ENCODE measurements around the gene IKZF1.

Gene IKZF1

DNA sequence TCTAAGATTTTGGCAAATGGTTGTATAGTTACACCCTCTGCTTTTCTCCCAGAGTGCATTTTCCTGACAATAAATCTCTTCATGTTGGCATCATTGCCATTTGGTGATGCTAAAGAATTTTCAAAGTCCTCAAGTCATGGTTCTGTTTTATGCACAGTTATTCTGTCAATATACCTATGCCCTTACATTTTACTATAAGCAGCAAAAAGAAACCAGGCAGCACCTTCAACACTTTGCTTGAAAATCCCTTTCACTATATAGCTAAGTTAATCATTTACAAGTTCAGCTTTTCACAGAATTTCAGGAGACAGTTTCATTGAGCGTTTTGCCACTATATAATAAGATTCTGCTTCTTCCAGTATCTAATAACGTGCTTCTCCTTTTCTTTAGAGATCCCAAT lies 123.0 kb downstream of the IKZF1 start:
- H3K36me3 ChIP-seq (replicated peaks; ENCODE audit: low read depth, low read length), result no peaks in the 10 kb centered on the region
- no peak overlapping the region for H3K27ac ChIP-seq (ENCODE audit: low read length)
- H2AFZ ChIP-seq (ENCODE audit: low read depth, low read length), result no peak overlapping the region
- H4K20me1 ChIP-seq (ENCODE audit: insufficient read depth, low read length), result no peaks in the 10 kb centered on the region
- peaks cover 5% of the 10 kb centered on the region; the same call in 1 of the 2 replicates for H3K4me1 ChIP-seq (ENCODE audit: low read length)
- no peaks in the 10 kb centered on the region for H3K27me3 ChIP-seq (ENCODE audit: low read depth, low read length)
- H3K79me2 ChIP-seq (ENCODE audit: low read length), result no peaks in the 10 kb centered on the region
- no peak overlapping the region for H3K4me2 ChIP-seq (ENCODE audit: low read length)
- H3K9me3 ChIP-seq (ENCODE audit: insufficient read depth, low read length), result no peaks in the 10 kb centered on the region
- H3K4me3 ChIP-seq (ENCODE audit: low read length), result no peak overlapping the region
- H3K9ac ChIP-seq (ENCODE audit: low read length), result no peak overlapping the region
- TF ChIP-seq EZH2phosphoT487 (IDR thresholded peaks at IDR 0.05; ENCODE audit: low read depth), result no peak
- TF ChIP-seq, protein P1, sequence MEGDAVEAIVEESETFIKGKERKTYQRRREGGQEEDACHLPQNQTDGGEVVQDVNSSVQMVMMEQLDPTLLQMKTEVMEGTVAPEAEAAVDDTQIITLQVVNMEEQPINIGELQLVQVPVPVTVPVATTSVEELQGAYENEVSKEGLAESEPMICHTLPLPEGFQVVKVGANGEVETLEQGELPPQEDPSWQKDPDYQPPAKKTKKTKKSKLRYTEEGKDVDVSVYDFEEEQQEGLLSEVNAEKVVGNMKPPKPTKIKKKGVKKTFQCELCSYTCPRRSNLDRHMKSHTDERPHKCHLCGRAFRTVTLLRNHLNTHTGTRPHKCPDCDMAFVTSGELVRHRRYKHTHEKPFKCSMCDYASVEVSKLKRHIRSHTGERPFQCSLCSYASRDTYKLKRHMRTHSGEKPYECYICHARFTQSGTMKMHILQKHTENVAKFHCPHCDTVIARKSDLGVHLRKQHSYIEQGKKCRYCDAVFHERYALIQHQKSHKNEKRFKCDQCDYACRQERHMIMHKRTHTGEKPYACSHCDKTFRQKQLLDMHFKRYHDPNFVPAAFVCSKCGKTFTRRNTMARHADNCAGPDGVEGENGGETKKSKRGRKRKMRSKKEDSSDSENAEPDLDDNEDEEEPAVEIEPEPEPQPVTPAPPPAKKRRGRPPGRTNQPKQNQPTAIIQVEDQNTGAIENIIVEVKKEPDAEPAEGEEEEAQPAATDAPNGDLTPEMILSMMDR (IDR thresholded peaks at IDR 0.05; ENCODE audit: low read depth, low read length), result no peak

DNA sequence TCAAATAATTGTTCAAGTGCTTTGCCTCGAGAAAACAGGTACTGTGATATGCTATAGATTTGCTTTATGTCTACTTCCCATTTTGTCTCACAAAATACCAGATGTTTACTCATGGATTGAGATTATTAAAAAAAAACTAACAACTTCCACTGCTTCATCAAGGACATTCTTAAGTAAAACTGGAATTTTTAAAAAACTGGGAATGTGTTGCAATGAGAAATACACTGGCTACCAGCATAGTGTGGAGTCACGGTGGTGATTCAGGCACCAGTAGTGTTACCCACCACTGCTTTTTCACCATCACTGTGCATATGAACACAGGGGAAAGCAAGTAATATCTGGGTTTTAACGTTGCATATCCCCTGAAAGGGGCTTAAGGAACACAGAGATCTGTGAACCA lies 124.4 kb downstream of the IKZF1 start:
- H3K9ac ChIP-seq (ENCODE audit: low read length), result no peak overlapping the region
- H4K20me1 ChIP-seq (ENCODE audit: insufficient read depth, low read length), result no peaks in the 10 kb centered on the region
- no peak overlapping the region for H2AFZ ChIP-seq (ENCODE audit: low read depth, low read length)
- H3K27me3 ChIP-seq (ENCODE audit: low read depth, low read length), result no peaks in the 10 kb centered on the region
- H3K36me3 ChIP-seq (replicated peaks; ENCODE audit: low read depth, low read length), result no peaks in the 10 kb centered on the region
- peaks cover 1% of the 10 kb centered on the region; the same call in 1 of the 2 replicates for H3K4me1 ChIP-seq (ENCODE audit: low read length)
- no peak overlapping the region for H3K4me2 ChIP-seq (ENCODE audit: low read length)
- no peak overlapping the region for H3K27ac ChIP-seq (ENCODE audit: low read length)
- no peak for TF ChIP-seq EZH2phosphoT487 (IDR thresholded peaks at IDR 0.05; ENCODE audit: low read depth)
- TF ChIP-seq, protein P1 (IDR thresholded peaks at IDR 0.05; ENCODE audit: low read depth, low read length), result no peak
- no peaks in the 10 kb centered on the region for H3K9me3 ChIP-seq (ENCODE audit: insufficient read depth, low read length)
- H3K4me3 ChIP-seq (ENCODE audit: low read length), result no peak overlapping the region
- H3K79me2 ChIP-seq (ENCODE audit: low read length), result no peaks in the 10 kb centered on the region

DNA sequence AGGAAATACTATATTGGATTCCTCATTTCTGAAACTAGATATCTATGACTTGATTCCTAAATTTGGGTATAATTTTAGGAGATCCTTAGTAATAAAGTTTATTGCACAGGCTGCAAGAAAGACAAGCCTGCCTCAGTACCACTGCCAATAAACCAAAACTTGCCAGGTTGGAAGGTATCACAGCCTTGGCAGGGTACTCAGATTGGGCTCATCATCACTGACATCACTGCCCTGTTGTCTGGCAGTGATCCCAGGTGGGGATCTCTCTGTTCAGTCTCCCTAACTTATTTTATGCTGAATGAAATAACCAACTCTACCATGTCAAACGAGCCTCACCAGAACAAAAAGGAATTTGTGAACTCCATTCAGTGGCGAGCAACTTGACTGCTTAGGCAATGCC lies 126.8 kb downstream of the IKZF1 start:
- Histone ChIP-seq H4K20me1 (ENCODE audit: insufficient read depth, low read length) (no peaks in the 10 kb centered on the region), H3K4me1 (ENCODE audit: low read length) (no peaks in the 10 kb centered on the region), H3K4me3 (ENCODE audit: low read length) (no peak overlapping the region), H3K79me2 (ENCODE audit: low read length) (no peaks in the 10 kb centered on the region), H3K36me3 (replicated peaks; ENCODE audit: low read depth, low read length) (no peaks in the 10 kb centered on the region), H3K4me2 (ENCODE audit: low read length) (no peak overlapping the region), H3K9me3 (ENCODE audit: insufficient read depth, low read length) (no peaks in the 10 kb centered on the region), H2AFZ (ENCODE audit: low read depth, low read length) (no peak overlapping the region), H3K9ac (ENCODE audit: low read length) (no peak overlapping the region), H3K27me3 (ENCODE audit: low read depth, low read length) (no peaks in the 10 kb centered on the region), H3K27ac (ENCODE audit: low read length) (no peak overlapping the region)
- TF ChIP-seq, protein P1 (IDR thresholded peaks at IDR 0.05; ENCODE audit: low read depth, low read length), result no peak
- no peak for TF ChIP-seq EZH2phosphoT487 (IDR thresholded peaks at IDR 0.05; ENCODE audit: low read depth)

DNA sequence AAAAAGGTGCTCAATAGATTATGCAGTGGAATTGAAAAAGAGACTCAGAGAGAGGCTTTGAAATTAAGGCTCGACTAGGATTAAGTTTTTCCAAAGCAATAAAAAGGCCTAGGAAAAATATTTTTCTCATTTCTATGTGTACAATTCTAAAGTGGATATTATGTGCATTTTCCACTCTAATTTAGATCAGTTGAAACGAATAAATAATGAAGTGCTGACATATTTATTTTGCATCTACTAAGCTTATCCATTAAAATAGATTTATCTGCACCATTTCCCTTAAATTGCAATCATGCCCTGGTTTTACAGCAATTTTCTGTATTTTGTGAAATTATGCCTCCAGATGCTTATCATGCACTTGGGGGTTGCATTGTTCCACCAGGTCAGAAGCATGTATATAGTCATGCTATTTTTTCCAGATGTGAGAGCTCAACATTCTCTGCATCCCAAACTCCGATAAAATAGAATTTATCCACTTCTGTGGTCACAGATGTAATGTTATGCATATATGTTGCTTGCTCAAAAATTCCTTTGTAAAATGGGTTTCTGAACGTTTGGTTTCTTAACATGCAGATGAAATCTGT lies 127.3 kb downstream of the IKZF1 start:
- no peaks in the 10 kb centered on the region for H3K9me3 ChIP-seq (ENCODE audit: insufficient read depth, low read length)
- H3K9ac ChIP-seq (ENCODE audit: low read length), result no peak overlapping the region
- H3K4me2 ChIP-seq (ENCODE audit: low read length), result no peak overlapping the region
- H3K27me3 ChIP-seq (ENCODE audit: low read depth, low read length), result no peaks in the 10 kb centered on the region
- no peak for TF ChIP-seq EZH2phosphoT487 (IDR thresholded peaks at IDR 0.05; ENCODE audit: low read depth)
- TF ChIP-seq, protein P1 (IDR thresholded peaks at IDR 0.05; ENCODE audit: low read depth, low read length), result no peak
- no peaks in the 10 kb centered on the region for H3K36me3 ChIP-seq (replicated peaks; ENCODE audit: low read depth, low read length)
- no peak overlapping the region for H3K4me3 ChIP-seq (ENCODE audit: low read length)
- no peaks in the 10 kb centered on the region for H3K4me1 ChIP-seq (ENCODE audit: low read length)
- H2AFZ ChIP-seq (ENCODE audit: low read depth, low read length), result no peak overlapping the region
- no peaks in the 10 kb centered on the region for H3K79me2 ChIP-seq (ENCODE audit: low read length)
- H3K27ac ChIP-seq (ENCODE audit: low read length), result no peak overlapping the region
- H4K20me1 ChIP-seq (ENCODE audit: insufficient read depth, low read length), result no peaks in the 10 kb centered on the region

Measured in OCI-LY3 (cell line).